Colonic mucosa (tissue), 4 donors: ENCODE results near the gene FOXC2. TPM values are rescaled to one million over a fixed set of nuclear protein-coding genes. Genes with fewer than 3 reads are reported as not detected.

Experiments used
- DNase-seq: peaks from one replicate; pipeline ENCODE4 v3.0.0-alpha.2; 2020
- H3K27ac ChIP-seq: fragments of 200-600 bp; one replicate; pipeline ENCODE4 v1.8.0; 2021
- H3K27me3 ChIP-seq: fragments of 200-600 bp; one replicate; pipeline ENCODE4 v1.8.0; 2021
- H3K36me3 ChIP-seq: fragments of 200-600 bp; one replicate; pipeline ENCODE4 v1.8.0; 2021
- H3K4me1 ChIP-seq: fragments of 200-600 bp; one replicate; pipeline ENCODE4 v1.8.0; 2021; ENCODE audit warnings: mild to moderate bottlenecking
- H3K4me3 ChIP-seq: fragments of 200-600 bp; one replicate; pipeline ENCODE4 v1.8.0; 2021
- H3K9ac ChIP-seq, 2 donors: one replicate each; pipeline ENCODE4 v1.7.0; 2013; ENCODE audit warnings: control low read depth in 2 of 2, low read depth in 2 of 2, low read length in 2 of 2
- H3K9me3 ChIP-seq: fragments of 200-600 bp; one replicate; pipeline ENCODE4 v1.8.0; 2021
- intact Hi-C: fragments of 100-400 bp; cut with DNase I; formaldehyde crosslinking; loops from one replicate; pipeline ENCODE4 v1.14.1; 2022
- total RNA-seq, 2 donors: library from RNA; stranded (reverse); fragmentation: NEBNext Ultra II Directional in 1 of 2; extraction: Animal tissue kit (Norgen Biotek cat#: 25700) in 1 of 2; gene quantifications; one replicate each; pipeline ENCODE4 v1.2.1, GENCODE V29; 2021
- TF ChIP-seq, protein P1 (sequence below): fragments of 200-600 bp; IDR thresholded peaks from one replicate; pipeline ENCODE4 v1.8.0; 2022; ENCODE audit warnings: antibody characterized with exemption, mild to moderate bottlenecking
- donor health status: healthy.
- donor health status: DM: no; HTN: no; CAD: no.
- donor health status: DM: no; HTN: no; CAD: no.

Gene FOXC2
- total RNA-seq, 2 donors from 2014 or later, result 0.11 to 0.22 TPM

DNA sequence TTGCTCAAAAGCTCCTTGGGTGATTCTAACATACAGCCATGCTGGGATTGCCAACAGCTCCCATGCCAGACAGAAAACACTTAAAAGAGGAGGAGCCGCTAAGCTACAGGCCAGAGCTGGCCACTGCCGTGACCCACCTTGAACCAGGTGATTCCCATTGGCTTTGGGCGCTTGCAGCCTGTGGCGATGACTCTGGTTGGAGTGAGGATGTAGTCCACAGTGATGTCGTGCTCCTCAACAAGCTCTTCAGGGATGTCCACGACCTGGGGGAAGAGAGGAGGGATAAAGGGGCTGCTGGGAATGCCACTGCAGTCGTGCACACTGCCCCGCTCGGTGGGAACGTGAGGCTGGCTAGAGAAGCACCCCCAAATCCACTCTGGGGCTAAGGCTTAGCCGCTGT, 25.1 kb upstream of the FOXC2 start:
- no peak for DNase-seq
- no peak overlapping the region for H3K27ac ChIP-seq
- no peak overlapping the region for H3K4me3 ChIP-seq
- intact Hi-C loops, result no loop called here
- TF ChIP-seq, protein P1, sequence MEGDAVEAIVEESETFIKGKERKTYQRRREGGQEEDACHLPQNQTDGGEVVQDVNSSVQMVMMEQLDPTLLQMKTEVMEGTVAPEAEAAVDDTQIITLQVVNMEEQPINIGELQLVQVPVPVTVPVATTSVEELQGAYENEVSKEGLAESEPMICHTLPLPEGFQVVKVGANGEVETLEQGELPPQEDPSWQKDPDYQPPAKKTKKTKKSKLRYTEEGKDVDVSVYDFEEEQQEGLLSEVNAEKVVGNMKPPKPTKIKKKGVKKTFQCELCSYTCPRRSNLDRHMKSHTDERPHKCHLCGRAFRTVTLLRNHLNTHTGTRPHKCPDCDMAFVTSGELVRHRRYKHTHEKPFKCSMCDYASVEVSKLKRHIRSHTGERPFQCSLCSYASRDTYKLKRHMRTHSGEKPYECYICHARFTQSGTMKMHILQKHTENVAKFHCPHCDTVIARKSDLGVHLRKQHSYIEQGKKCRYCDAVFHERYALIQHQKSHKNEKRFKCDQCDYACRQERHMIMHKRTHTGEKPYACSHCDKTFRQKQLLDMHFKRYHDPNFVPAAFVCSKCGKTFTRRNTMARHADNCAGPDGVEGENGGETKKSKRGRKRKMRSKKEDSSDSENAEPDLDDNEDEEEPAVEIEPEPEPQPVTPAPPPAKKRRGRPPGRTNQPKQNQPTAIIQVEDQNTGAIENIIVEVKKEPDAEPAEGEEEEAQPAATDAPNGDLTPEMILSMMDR, result no peak
- no peaks in the 10 kb centered on the region for H3K9me3 ChIP-seq
- H3K27me3 ChIP-seq, result no peaks in the 10 kb centered on the region
- H3K9ac ChIP-seq, result no peak overlapping the region
- no peaks in the 10 kb centered on the region for H3K36me3 ChIP-seq
- H3K4me1 ChIP-seq, result no peaks in the 10 kb centered on the region

DNA sequence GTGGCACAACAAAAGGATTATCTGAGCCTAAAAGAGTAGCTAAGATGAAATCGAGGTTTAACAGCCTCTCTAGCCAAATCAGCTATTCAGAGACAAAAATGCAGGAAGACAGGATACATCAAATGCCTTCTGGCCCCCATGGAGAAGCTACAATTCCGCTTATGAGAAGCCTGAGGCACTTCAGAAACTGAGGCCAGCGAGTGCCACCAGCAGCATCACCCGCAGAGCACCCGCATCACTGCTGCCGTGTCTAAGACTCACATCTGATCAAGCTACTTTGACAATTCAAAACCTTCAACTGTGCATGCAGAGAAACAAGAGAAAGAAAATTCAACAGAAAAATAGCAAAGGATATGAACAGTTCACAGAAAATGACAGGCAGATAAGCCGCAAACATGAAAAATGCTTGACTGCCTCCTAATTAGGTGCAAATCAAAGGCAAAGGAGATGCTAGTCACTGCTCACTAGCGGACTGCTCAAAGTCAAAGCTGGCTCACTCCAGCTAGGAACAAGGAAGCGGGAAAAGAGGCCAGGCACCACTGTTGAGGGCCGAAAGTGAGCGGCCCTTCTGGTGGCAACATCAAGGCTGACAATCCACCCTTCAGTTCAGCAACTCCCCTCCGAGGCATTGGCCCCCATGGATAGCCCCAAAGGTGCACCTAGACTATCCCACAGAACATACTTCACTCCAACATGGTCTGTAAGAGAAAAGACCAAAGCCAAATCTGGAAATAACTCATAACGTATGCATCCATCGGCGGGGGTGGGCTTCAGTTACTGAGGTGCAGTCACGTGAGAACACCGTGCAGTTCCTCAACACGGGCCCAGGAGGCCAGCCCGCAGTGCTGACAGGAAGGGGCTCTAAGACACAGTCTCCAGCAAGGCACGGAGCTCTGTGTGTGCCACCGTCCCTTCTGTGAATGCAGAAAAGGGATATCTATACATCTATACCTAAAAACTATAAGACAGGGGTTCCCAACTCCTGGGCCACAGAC, 23.6 kb upstream of the FOXC2 start:
- H3K9ac ChIP-seq, result no peak overlapping the region
- no peaks in the 10 kb centered on the region for H3K9me3 ChIP-seq
- DNase-seq, result no peak
- TF ChIP-seq, protein P1, result no peak
- no peak overlapping the region for H3K4me3 ChIP-seq
- no peaks in the 10 kb centered on the region for H3K27me3 ChIP-seq
- intact Hi-C loops, result no loop called here
- H3K36me3 ChIP-seq, result peaks cover 5% of the 10 kb centered on the region
- H3K4me1 ChIP-seq, result no peaks in the 10 kb centered on the region
- no peak overlapping the region for H3K27ac ChIP-seq

DNA sequence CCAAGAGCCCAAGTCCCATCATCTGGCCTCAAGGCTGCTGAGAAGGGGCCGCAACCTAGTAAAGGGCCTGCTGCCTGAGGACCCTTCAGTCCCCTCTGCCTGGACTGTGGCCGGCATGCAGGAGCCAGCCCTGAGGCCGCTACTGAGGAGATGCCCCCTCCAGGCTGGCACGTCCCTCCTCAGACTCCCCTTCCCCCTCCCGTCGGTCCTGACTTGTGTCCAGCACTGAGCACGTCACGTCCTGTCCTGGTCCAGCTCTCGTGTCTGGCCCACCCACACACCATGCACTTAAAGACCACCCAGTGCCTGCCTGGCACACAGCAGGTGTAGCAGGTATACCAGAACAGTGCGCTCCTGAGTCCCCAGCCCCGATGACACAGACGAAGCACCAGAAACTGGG, 21.1 kb upstream of the FOXC2 start:
- Histone ChIP-seq H3K27me3 (no peaks in the 10 kb centered on the region), H3K27ac (no peak overlapping the region), H3K9ac (no peak overlapping the region), H3K9me3 (no peaks in the 10 kb centered on the region), H3K4me3 (no peak overlapping the region), H3K36me3 (peaks cover 5% of the 10 kb centered on the region), H3K4me1 (no peaks in the 10 kb centered on the region)
- TF ChIP-seq, protein P1, result no peak
- no peak for DNase-seq
- intact Hi-C loops, result no loop called here

DNA sequence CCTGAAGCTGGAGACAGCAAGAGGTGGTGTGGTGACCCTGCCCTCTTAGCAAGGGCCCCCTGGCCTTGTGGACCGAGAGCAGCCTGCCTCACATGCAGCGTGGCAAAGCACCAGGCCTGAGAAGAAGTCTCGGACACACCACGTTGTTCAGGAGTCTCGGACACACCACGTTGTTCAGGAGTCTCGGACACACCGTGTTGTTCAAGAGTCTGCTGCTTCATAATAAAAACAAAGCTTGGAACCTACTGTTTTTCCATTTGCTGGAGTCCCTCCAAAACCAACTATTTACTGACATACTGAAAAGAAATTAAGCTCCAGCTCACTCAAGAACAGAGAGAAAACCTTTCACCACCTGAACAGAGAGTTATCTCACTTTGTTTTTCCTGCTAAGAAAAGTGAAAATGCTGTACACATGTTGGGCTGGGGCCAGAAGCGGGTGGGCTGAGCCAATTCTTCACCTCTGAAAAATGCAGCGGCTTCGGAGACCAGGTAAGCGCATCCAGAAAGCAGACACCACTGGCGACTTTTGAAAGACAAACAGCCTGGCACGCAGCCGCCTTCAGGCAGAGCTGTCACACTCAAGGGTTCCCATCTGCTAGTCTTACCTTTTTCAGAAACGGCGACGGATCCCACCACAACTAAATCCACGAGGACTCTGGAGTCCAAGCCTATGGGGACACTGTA, 20.5 kb upstream of the FOXC2 start:
- H3K9ac ChIP-seq, result no peak overlapping the region
- peaks cover 5% of the 10 kb centered on the region for H3K36me3 ChIP-seq
- H3K9me3 ChIP-seq, result no peaks in the 10 kb centered on the region
- H3K4me1 ChIP-seq, result no peaks in the 10 kb centered on the region
- TF ChIP-seq, protein P1, result no peak
- intact Hi-C loops, result no loop called here
- H3K4me3 ChIP-seq, result no peak overlapping the region
- H3K27ac ChIP-seq, result no peak overlapping the region
- no peak for DNase-seq
- no peaks in the 10 kb centered on the region for H3K27me3 ChIP-seq

DNA sequence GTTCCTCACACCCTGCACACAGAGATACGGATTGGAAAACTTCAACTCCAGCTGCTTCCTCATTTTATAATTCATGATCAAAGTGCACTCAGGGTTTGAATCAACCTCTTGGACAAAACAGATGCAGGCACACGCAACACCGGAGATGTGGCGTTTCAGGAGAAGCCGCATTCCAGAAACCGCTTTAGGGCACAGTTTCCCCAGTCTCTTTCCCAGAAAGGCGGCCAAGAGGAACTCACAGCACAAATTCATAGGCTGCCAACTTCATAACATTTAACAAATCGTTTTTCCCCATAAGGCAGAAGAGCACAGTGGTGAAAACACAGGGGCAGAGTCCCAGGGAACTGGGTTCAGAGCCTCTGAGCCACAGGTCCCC, 20.0 kb upstream of the FOXC2 start:
- no peak overlapping the region for H3K9ac ChIP-seq
- no peaks in the 10 kb centered on the region for H3K27me3 ChIP-seq
- peaks cover 5% of the 10 kb centered on the region for H3K36me3 ChIP-seq
- TF ChIP-seq, protein P1, result no peak
- no peaks in the 10 kb centered on the region for H3K4me1 ChIP-seq
- H3K4me3 ChIP-seq, result no peak overlapping the region
- DNase-seq, result no peak
- H3K9me3 ChIP-seq, result no peaks in the 10 kb centered on the region
- no peak overlapping the region for H3K27ac ChIP-seq
- intact Hi-C loops, result no loop called here
